Measurements from ENCODE around the gene ZYG11B. TPM values are rescaled to one million over a fixed set of nuclear protein-coding genes. Genes with fewer than 3 reads are reported as not detected.
"Not testable (repeated sequence)": the region's sequence is repeated elsewhere in the genome, so short reads cannot be mapped to it uniquely, and the experiment has no call there.

The ZYG11B gene
- total RNA-seq, 1 experiment from 2014 or later, result 23.9 TPM

DNA sequence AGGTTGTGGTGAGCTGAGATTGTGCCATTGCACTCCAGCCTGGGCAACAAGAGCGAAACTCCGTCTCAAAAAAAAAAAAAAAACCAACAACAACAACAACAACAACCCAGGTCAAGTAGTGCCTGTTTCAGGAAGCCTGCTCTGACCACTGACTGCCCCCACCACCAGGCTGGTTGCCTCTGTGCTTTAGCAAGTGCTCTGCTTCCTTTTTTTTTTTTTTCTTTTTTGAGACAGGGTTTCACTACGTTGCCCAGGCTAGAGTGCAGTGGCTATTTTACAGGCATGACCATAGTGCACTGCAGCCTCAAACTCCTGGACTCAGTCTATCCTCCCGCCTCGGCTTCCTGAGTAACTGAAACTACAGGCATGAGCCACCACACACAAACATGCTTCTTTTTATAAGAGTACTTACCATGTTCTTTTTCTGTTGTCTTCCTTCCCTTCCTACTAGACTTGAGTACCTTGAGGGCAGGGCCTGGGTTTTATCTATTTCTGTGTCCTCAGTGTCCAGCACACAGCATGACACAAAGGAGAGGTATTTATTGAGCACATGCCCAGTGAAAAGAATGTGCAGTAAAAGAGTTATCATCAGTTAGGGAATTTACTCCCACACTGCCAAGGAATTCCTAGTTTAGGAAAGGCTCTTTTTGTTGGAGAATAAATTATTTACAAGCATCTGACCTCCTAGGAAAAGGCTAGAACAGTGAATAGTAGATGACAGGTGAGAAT lies 18.2 kb upstream of the ZYG11B start:
- no peak for DNase-seq (ENCODE audit: low spot score)

- no peak for DNase-seq (ENCODE audit: low spot score)
These were observed 17.2 kb upstream of the ZYG11B start for GRCh38 chr1:52709016-52709415.

- DNase-seq (ENCODE audit: low spot score), result no peak
These were observed 12.7 kb upstream of the ZYG11B start for GRCh38 chr1:52713590-52713989.

- not testable (repeated sequence) for DNase-seq (ENCODE audit: low spot score)
These were observed 11.0 kb upstream of the ZYG11B start for GRCh38 chr1:52715296-52715695.

GRCh38 chr1:52723260-52723659 lies 3.0 kb upstream of the ZYG11B start:
- DNase-seq (ENCODE audit: low spot score), result no peak

DNA sequence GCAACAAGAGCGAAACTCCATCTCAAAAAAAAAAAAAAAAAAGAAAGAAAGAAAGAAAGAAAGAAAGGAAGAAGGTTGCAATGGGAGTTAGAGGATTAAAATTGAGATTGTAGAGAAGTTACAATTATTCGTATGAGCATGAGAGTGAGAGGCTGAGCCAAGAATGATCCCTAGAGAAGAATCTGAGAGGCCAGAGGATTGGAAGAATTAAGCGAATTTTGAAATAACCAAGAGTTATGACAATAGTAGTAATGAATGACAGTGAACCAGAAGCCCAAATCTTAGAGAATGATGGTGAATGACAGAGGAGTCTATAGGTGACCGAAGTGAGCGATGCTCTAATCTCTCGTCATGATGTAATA lies 369 bp upstream of the ZYG11B start:
- no peak for DNase-seq (ENCODE audit: low spot score)

DNA sequence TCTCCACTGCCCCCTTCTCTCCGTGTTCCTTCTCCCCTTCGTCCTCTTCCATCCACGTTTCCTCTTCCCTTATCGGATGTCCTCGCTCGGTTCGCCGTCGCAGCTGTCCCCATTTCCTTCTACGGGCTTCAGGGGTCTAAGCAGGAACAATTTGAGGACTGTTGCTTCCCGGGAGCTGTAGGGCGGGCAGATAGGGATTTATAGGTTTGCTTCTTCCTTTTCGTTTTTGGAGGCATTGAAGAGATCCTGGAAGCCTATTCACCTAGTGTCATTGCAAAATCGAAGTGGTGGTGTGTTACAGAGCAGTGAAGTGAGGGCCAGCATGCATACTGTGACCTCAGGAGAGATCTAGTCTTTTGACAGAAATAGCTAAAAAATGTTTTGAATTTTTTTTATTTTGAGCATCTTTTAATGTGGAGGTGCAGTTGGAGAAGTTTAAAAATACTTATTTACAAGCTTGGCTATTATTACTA lies 897 bp downstream of the ZYG11B start:
- DNase-seq (ENCODE audit: low spot score), result no peak

GRCh38 chr1:52727956-52728656 lies 1.9 kb downstream of the ZYG11B start:
- no peak for DNase-seq (ENCODE audit: low spot score)

DNA sequence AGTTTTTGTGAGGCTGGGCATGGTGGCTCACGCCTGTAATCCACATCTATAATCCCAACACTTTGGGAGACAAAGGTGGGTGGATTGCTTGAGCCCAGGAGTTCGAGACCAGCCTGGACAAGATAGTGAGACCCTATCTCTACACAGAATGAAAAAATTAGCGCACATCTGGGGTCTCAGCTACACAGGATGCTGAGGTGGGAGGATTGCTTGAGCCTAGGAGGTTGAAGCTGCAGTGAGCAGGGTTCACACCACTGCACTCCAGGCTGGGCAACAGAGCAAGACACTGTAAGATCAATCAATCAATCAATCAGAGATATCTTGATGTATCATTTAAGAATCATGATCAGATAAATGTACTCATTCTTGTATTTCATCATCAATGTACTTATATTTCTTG lies 7.1 kb downstream of the ZYG11B start:
- DNase-seq (ENCODE audit: low spot score), result no peak

GRCh38 chr1:52735371-52735770 lies 9.1 kb downstream of the ZYG11B start:
- not testable (repeated sequence) for DNase-seq (ENCODE audit: low spot score)

- DNase-seq (ENCODE audit: low spot score), result no peak
These were observed 11.9 kb downstream of the ZYG11B start for GRCh38 chr1:52738148-52738547.

- no peak for DNase-seq (ENCODE audit: low spot score)
These were observed 12.6 kb downstream of the ZYG11B start for GRCh38 chr1:52738893-52739292.

- no peak for DNase-seq (ENCODE audit: low spot score)
These were observed 13.6 kb downstream of the ZYG11B start for GRCh38 chr1:52739699-52740467.

- no peak for DNase-seq (ENCODE audit: low spot score)
These were observed 15.0 kb downstream of the ZYG11B start for GRCh38 chr1:52741259-52741658.

GRCh38 chr1:52746189-52746588 lies 19.9 kb downstream of the ZYG11B start:
- DNase-seq (ENCODE audit: low spot score), result no peak

GRCh38 chr1:52747450-52747849 lies 21.2 kb downstream of the ZYG11B start:
- DNase-seq (ENCODE audit: low spot score), result no peak

DNA sequence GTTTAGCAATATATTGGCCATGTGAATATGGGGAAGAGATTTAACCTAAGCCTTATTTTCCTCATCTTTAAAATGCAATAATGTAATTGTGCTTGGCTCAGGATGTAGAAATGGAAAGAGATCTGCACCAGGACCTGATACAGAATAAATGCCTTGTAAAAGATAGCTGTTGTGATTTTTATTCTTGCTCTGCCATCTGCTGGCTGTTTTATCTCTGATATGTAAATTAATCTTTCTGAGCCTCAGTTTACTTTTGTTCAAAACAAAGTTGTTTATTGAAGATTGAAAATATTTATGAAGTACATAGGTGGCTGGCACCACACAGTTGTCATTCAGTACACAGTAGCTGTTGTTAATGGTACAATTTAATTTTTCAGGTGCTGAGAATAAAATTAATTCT lies 21.9 kb downstream of the ZYG11B start:
- no peak for DNase-seq (ENCODE audit: low spot score)

DNA sequence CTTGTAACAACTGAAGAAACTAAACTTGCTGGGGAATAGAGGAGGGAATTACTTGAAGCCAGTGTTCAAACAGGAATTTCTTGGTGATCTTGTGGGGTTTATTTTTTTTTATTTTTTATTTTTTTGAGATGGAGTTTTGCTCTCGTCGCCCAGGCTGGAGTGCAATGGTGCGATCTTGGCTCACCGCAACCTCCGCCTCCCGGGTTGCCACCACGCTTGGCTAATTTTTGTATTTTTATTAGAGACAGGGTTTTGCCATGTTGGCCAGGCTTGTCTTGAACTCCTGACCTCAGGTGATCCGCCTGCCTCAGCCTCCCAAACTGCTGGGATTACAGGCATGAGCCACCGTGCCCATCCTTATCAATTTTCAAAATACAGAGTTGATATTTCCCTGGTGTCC lies 23.2 kb downstream of the ZYG11B start:
- not testable (repeated sequence) for DNase-seq (ENCODE audit: low spot score)

- DNase-seq (ENCODE audit: low spot score), result not testable (repeated sequence)
These were observed 23.9 kb downstream of the ZYG11B start for GRCh38 chr1:52750139-52750538.

GRCh38 chr1:52751589-52752483 lies 25.6 kb downstream of the ZYG11B start:
- no peak for DNase-seq (ENCODE audit: low spot score)

GRCh38 chr1:52752484-52752826 lies 26.2 kb downstream of the ZYG11B start:
- DNase-seq (ENCODE audit: low spot score), result no peak

- DNase-seq (ENCODE audit: low spot score), result no peak
These were observed 26.9 kb downstream of the ZYG11B start for GRCh38 chr1:52753169-52753568.

Data from H4 (cell line).